SK-N-MC (cell line): ENCODE measurements around the gene RBM45.

ENCODE experiments used
- EZH2 ChIP-seq: fragments of 200-600 bp; sonication (generic); IDR thresholded peaks from one replicate; pipeline ENCODE4 v1.6.1; 2017; ENCODE audit warnings: antibody characterized with exemption
- FOXP2 ChIP-seq: optimal IDR thresholded peaks from 2 replicates; pipeline ENCODE3; 2011; ENCODE audit warnings: mild to moderate bottlenecking, moderate library complexity; ENCODE audit not compliant: insufficient read depth; ENCODE audit errors: extremely low read length, control extremely low read depth
- POLR2AphosphoS5 ChIP-seq: IDR thresholded peaks from 2 replicates; pipeline ENCODE4 v1.6.1; 2012; ENCODE audit warnings: mild to moderate bottlenecking, low read depth, low read length, borderline replicate concordance

DNA sequence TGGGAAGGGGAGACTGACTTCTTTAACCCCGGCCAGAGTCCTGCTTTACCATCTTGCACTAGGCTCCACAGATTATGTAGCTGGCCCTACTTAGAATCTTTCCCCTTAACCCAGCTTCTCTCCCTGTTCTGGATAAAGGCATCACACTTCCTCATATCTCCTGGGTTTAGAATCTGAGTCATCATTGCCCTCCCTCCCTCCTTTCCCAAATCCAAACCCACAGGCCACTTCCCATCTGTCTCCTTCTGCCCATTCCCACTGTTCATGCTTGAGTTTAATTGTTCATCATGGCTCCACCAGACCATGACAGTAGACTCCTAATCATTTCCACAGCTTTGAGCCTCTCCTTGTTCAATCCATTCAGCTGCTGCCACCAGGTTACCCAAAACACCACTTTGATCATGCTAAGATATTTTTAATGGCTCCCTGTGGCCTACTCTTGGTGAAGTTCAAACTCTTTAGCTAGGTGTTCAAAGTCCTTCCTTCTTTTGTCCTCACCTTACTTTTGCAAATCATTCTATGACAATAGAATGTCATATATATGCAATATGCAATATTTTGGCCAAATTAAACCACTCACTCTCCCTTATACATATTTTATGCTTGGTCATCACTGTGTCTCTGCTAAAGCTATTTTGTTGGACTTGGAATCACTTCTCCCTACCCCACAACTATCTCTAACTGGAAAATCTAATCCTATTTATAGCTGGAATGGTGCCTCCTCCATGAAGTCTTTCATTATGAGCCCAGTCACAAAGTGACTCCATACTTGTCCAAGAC lies 45.2 kb upstream of the RBM45 start:
- no peak for TF ChIP-seq POLR2AphosphoS5
- TF ChIP-seq EZH2: no peak
- TF ChIP-seq FOXP2: no peak
